ENCODE measurements around the gene YIF1B. TPM values are rescaled to one million over a fixed set of nuclear protein-coding genes. Genes with fewer than 3 reads are reported as not detected.

Gene YIF1B
- polyA plus RNA-seq, 1 donor (not counting 4 experiments of a cell fraction or from before 2014, with no cell fraction given) = 38.1 TPM

GRCh38 chr19:38278751-38279150, 37.0 kb downstream of the YIF1B start:
- Histone ChIP-seq H3K36me3 (ENCODE audit: control insufficient read depth in 2 of 2, extremely low read depth in 1 of 2, insufficient read depth in 2 of 2, low read length in 2 of 2) (peaks cover 14 to 45% of the 10 kb centered on the region in 2 experiments), H4K20me1 (ENCODE audit: control insufficient read depth, extremely low read depth, insufficient read depth, low read length) (peaks cover 50% of the 10 kb centered on the region), H3K9me3 (ENCODE audit: control insufficient read depth, low read depth, low read length) (no peaks in the 10 kb centered on the region), H3K9ac (ENCODE audit: control insufficient read depth, extremely low read depth, insufficient read depth, low read length) (no peak overlapping the region), H3K27ac (ENCODE audit: control insufficient read depth, insufficient read depth, low read length) (no peak overlapping the region), H2AFZ (ENCODE audit: control insufficient read depth, low read length) (no peak overlapping the region), H3K9me1 (ENCODE audit: control insufficient read depth, extremely low read depth, insufficient read depth, low read length) (peaks cover 8% of the 10 kb centered on the region), H3K4me3 (ENCODE audit: control insufficient read depth in 2 of 3, extremely low read depth in 1 of 3, insufficient read depth in 2 of 3, low read depth in 1 of 3, low read length in 3 of 3) (no peak overlapping the region), H3K4me1 (ENCODE audit: control insufficient read depth, extremely low read depth, insufficient read depth, low read length) (peaks cover 33% of the 10 kb centered on the region), H3K27me3 (ENCODE audit: control insufficient read depth, extremely low read depth, insufficient read depth, low read length) (no peaks in the 10 kb centered on the region), H3K4me2 (ENCODE audit: control insufficient read depth, extremely low read depth, insufficient read depth, low read depth, low read length) (no peak overlapping the region), H3K79me2 (ENCODE audit: control insufficient read depth, insufficient read depth, low read length) (peaks cover 95% of the 10 kb centered on the region)
- DNase-seq (ENCODE audit: low read depth, low spot score) (no peak), FAIRE-seq (no peak)
- TF ChIP-seq EZH2 (IDR thresholded peaks at IDR 0.05; ENCODE audit: low read length) = no peak
- TF ChIP-seq, protein P1, sequence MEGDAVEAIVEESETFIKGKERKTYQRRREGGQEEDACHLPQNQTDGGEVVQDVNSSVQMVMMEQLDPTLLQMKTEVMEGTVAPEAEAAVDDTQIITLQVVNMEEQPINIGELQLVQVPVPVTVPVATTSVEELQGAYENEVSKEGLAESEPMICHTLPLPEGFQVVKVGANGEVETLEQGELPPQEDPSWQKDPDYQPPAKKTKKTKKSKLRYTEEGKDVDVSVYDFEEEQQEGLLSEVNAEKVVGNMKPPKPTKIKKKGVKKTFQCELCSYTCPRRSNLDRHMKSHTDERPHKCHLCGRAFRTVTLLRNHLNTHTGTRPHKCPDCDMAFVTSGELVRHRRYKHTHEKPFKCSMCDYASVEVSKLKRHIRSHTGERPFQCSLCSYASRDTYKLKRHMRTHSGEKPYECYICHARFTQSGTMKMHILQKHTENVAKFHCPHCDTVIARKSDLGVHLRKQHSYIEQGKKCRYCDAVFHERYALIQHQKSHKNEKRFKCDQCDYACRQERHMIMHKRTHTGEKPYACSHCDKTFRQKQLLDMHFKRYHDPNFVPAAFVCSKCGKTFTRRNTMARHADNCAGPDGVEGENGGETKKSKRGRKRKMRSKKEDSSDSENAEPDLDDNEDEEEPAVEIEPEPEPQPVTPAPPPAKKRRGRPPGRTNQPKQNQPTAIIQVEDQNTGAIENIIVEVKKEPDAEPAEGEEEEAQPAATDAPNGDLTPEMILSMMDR (optimal IDR thresholded peaks at IDR 0.05 in 1 of 3, IDR thresholded peaks at IDR 0.05 in 1 of 3, conservative IDR thresholded peaks at IDR 0.05 in 1 of 3; ENCODE audit: extremely low read depth in 1 of 3, insufficient read depth in 2 of 3, low read length in 3 of 3) = no peak
- dilution Hi-C loops (cut with MboI; ENCODE audit: extremely low pct_ligation_motif_present, low sequenced_read_pairs) = no loop called here

DNA sequence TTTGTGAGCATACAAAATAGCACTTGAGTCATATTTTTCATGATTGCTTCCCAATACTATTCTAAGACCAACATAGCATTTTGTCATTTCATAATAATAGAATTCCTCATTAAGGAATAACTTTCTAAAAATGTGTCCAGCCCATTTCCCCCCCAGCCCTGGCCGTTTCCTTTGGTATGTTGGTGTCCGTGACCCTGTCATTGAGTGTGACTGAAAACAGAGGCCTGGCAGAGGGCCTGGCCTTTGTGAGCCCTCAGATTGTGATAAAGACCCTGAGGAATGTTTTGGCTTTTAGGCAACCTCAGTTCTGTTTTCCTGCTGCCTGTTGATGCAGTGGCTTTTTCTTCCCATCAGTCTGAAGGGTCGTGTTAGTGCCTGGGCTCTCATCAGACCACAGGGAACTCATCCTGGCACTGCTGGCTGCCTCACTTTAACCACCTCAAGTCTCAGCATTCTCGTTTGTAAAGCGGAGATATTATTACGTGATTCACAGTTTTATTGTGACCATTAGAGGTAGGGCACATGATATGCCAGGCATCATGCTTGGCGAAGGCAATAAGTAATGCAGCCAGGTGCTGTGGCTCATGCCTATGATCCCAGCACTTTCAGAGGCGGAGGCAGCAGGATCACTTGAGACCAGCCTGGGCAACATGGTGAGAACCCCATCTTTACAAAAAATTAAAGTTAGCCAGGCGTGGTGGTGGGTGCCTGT, 37.6 kb downstream of the YIF1B start:
- no peaks in the 10 kb centered on the region for H3K27me3 ChIP-seq (ENCODE audit: control insufficient read depth, extremely low read depth, insufficient read depth, low read length)
- no peak overlapping the region for H3K9ac ChIP-seq (ENCODE audit: control insufficient read depth, extremely low read depth, insufficient read depth, low read length)
- H3K9me1 ChIP-seq (ENCODE audit: control insufficient read depth, extremely low read depth, insufficient read depth, low read length) = peaks cover 8% of the 10 kb centered on the region
- TF ChIP-seq EZH2 (IDR thresholded peaks at IDR 0.05; ENCODE audit: low read length) = no peak
- TF ChIP-seq, protein P1 (optimal IDR thresholded peaks at IDR 0.05 in 1 of 3, IDR thresholded peaks at IDR 0.05 in 1 of 3, conservative IDR thresholded peaks at IDR 0.05 in 1 of 3; ENCODE audit: extremely low read depth in 1 of 3, insufficient read depth in 2 of 3, low read length in 3 of 3) = no peak
- H3K4me3 ChIP-seq (ENCODE audit: control insufficient read depth in 2 of 3, extremely low read depth in 1 of 3, insufficient read depth in 2 of 3, low read depth in 1 of 3, low read length in 3 of 3) = no peak overlapping the region
- FAIRE-seq = no peak
- H4K20me1 ChIP-seq (ENCODE audit: control insufficient read depth, extremely low read depth, insufficient read depth, low read length) = peaks cover 51% of the 10 kb centered on the region
- H3K79me2 ChIP-seq (ENCODE audit: control insufficient read depth, insufficient read depth, low read length) = peaks cover 96% of the 10 kb centered on the region
- H3K36me3 ChIP-seq (ENCODE audit: control insufficient read depth in 2 of 2, extremely low read depth in 1 of 2, insufficient read depth in 2 of 2, low read length in 2 of 2) = peaks cover 14 to 46% of the 10 kb centered on the region in 2 experiments
- no peaks in the 10 kb centered on the region for H3K9me3 ChIP-seq (ENCODE audit: control insufficient read depth, low read depth, low read length)
- H3K27ac ChIP-seq (ENCODE audit: control insufficient read depth, insufficient read depth, low read length) = peak overlapping the region; percentile 22
- dilution Hi-C loops (cut with MboI; ENCODE audit: extremely low pct_ligation_motif_present, low sequenced_read_pairs) = no loop called here
- H2AFZ ChIP-seq (ENCODE audit: control insufficient read depth, low read length) = no peak overlapping the region
- peaks cover 33% of the 10 kb centered on the region for H3K4me1 ChIP-seq (ENCODE audit: control insufficient read depth, extremely low read depth, insufficient read depth, low read length)
- DNase-seq (ENCODE audit: low read depth, low spot score) = no peak
- H3K4me2 ChIP-seq (ENCODE audit: control insufficient read depth, extremely low read depth, insufficient read depth, low read depth, low read length) = no peak overlapping the region
